Medulla oblongata (tissue), 1 donor: ENCODE results near the gene PPP1R3G.
A peak's percentile ranks its signal among the peaks of the same experiment; 100 is the strongest.

ENCODE experiments used
- DNase-seq: peaks from one replicate; pipeline ENCODE4 v3.0.0-alpha.2; 2015; ENCODE audit errors: extremely low spot score

The PPP1R3G gene

DNA sequence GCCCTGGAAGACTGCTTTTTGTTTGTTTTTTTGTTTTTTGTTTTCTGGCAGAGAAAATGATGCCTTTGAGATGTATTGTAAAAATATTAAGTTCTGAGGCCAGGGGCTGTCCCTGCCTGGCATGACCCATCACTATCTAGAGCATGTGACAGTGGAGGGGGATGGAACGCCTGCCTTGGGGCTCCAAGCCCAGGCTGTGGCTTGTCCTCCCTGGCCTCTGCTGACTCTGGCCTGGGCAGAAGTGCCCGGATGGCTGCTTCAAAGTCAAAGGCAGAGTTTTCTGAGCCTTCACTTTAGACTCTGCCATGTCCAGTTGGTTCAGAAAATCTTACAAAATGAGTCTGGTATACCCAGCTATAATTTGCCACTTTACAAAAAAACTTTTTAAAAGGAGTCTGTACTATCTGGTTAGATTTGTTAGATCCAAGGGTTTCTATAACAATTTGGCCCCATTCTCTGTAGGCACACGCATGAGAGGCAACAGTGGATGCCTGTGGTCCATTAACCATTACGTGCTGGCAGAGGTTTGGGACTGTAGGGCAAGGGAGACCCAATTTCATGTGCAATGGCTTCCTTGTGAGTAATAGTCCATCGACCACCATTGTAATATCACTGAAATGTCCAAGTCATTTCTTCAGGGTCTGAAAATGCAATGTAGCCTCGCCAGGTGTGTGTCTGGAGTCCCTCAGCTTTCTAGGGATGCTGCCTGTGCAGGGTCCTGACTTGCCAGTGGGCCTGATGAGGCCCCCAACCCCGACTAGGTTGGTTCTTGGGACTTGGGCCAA is 8.3 kb downstream of the PPP1R3G start:
- peak; percentile 31 for DNase-seq

DNA sequence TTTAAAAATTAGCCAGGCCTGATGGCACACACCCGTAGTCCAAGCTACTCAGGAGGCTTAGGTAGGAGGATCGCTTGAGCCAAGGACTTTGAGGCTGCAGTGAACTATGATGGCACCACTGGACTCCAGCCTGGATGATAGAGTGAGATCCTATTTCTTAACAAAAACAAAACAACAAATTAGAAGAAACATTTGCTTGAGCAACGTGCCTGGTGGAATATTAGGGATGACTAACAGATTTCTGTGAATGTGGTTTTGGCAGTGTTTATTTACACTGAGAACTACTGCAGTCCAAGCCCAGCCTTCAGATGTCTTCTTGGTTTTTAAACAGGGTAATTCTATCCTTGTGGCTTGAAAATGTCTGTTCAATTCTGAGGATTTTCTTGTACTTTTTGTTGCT is 9.2 kb downstream of the PPP1R3G start:
- no peak for DNase-seq

- DNase-seq = no peak
Measured at GRCh38 chr6:5095236-5095635, 10.1 kb downstream of the PPP1R3G start.

GRCh38 chr6:5096482-5096881 is 11.3 kb downstream of the PPP1R3G start:
- DNase-seq = no peak

DNA sequence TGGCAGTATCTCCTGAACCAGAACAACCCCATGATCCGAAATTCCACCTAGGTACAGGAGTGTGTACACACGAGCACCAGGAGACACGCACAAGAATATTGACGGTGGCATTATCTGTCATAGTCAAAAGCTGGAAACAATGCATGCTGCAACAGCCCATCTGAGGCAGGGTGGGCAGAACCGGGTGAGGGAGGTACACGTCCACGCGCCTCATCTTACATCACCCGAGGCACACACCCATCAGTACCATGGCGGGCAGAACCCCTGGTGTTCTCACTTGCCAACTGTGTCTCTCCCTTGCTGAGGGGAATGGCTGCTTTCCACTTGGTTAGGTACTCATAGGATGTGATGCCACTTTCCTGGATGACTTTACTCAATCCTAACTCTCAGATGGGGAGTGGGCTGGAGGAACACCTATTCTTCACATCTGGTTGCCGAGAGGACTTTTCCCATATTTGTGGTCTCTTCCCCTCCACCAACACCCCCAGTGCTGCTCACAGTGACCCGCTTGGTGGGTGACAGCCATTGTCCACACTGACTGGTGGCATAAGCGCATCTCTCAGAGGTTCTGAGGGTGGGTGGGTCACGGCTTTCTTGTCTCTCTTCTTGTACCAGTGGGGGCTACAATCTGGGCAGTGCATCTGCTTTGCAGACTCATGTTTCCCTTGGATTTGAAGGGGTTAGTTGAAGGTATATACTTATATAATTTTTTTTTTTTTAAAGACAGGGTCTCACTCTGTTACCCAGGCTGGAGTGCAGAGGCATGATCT is 13.5 kb downstream of the PPP1R3G start:
- DNase-seq = no peak

DNA sequence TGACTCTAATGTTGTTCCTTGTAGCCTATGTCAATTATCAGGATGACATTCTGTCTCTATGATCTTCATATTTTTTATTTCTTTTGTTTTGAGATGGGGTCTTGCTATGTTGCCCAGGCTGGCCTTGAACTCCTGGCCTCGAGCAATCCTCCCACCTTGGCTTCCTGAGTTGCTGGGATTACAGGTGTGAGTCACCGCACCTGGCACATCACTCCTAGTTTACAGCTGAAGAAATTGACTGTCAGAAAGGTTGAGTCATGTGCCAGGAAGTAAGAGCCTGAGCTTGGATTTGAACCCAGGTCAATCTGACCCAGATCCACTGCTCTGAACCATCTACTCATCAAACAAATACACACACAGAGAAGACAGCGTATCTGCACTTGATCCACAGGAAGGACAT is 14.4 kb downstream of the PPP1R3G start:
- no peak for DNase-seq

GRCh38 chr6:5100806-5101205 is 15.7 kb downstream of the PPP1R3G start:
- DNase-seq = no peak

- DNase-seq = no peak
Measured at GRCh38 chr6:5102267-5102970, 17.3 kb downstream of the PPP1R3G start.

DNA sequence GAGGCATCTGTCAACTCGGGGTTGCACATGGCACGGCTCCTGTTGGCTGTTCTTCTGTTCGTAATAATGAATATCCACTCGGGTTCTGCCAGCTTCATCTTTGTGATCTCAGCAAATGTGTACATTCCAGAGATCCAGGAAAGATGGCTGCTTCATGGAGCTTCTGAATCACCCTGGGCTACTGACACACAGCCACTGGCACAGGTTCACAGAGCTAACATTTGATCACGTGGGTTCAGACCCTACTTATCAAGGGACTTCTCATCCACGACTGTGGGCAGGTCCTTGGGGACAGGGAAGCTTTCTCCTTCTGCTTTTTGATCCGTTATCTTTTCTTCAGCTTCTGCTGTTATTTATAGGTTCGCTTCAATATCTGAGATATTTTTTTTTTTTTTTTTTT is 18.1 kb downstream of the PPP1R3G start:
- DNase-seq = no peak

- no peak for DNase-seq
Measured at GRCh38 chr6:5104667-5105066, 19.5 kb downstream of the PPP1R3G start.

GRCh38 chr6:5105146-5105545 is 20.0 kb downstream of the PPP1R3G start:
- DNase-seq = no peak

GRCh38 chr6:5107341-5107740 is 22.2 kb downstream of the PPP1R3G start:
- DNase-seq = no peak

DNA sequence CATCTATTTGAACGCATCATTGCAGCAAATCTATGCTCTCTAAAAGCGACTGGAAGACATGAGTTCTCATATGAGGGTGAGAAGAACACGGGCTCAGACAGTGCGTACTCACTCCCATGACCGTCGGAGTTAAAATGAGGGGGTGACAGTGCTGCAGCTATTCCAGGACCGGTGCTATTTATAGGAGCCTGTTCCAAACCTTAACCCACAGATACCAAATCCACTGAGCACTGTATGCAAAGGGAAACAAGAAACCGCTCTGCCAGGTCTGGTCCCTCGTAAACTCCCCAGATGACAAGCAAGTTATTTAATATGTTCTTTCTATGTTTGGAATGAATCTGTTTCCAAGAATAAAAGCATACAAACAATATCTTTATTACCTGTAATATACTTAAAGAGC is 22.9 kb downstream of the PPP1R3G start:
- no peak for DNase-seq

DNA sequence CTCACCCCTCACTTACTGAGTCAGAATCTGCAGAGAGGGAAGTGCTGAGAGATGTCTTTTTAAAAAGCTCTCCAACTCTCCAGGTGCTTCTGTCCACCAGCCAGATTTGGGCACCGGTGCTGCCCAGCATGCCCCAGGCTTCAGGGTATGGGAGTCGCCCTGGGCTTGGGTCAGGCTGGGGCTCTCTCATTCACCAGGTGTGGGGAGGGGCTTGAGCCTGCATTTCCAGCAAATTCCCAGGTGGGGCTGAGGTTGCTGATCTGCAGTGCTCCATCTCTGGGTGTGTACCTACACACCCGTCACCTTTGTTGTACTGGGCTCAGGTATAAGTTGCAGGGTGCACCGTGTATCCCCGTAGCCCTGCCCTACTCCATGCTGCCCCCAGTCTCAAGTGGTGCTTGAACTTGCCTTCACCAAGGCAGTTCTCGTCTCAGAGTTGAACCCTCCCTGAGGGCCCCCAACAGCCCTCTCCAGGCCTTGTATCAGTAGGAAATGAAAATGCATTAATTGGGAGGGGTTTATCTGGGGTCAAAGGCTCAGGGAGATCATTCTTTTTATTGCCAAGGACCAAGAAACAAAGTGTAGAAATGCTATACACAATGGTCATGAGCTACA is 23.5 kb downstream of the PPP1R3G start:
- no peak for DNase-seq

DNA sequence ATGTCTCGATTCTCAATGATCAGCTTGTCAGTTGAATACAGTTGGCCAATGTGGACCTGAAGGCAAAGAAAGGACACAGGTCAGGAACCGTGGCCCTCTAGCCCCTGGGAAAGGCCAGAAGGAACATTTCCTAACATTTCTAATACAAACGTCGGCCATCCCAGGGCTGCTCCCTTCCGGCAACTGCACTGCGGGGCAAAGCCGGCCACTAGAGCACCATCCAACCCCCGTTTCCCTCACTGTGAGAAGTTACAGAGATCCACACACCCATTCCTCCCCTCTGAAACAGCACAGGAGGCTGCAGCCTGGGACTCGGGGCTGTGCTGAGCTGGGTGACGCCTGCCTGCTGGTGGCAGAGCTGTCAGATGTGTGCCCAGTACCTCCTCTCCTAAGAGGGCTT is 24.3 kb downstream of the PPP1R3G start:
- DNase-seq = no peak

DNA sequence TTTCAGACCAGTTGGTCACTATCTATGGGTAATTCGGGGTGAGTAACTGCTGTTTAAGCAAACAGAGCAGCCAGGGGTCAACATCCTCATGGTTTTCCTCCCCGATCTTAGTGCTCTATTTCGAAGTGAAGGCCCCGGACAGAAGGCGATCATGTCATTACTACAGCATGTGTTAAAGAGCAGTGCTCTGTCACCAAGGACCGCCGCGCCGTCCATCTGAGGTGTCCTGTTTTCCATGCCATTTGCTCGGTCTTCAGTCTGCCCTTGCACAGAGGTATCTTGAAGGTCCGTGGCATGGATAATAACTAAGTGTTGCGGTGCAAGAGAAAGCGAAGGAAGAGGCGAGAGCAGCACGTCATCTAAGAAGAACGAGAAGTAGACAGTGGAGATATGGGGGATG is 25.1 kb downstream of the PPP1R3G start:
- DNase-seq = no peak

DNA sequence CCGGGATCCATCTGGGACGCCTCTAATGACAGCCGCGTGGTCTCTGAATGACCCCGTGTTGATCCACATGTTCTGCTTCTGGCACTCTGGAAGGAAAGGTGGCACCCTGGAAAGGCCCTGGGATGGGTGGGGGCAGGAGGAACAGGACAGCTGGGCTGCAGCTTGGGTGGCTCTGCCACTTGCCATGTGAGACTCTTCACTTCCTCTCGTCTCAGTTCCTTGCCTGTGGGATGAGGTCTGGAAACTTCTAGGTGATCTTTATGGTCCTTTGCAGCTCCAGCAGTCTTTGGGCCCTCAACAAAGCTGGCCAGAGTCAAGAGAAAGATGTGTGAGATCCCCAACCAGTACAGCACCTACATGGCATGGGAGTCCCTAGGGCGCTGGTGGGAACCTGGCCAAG is 26.5 kb downstream of the PPP1R3G start:
- DNase-seq = no peak

DNA sequence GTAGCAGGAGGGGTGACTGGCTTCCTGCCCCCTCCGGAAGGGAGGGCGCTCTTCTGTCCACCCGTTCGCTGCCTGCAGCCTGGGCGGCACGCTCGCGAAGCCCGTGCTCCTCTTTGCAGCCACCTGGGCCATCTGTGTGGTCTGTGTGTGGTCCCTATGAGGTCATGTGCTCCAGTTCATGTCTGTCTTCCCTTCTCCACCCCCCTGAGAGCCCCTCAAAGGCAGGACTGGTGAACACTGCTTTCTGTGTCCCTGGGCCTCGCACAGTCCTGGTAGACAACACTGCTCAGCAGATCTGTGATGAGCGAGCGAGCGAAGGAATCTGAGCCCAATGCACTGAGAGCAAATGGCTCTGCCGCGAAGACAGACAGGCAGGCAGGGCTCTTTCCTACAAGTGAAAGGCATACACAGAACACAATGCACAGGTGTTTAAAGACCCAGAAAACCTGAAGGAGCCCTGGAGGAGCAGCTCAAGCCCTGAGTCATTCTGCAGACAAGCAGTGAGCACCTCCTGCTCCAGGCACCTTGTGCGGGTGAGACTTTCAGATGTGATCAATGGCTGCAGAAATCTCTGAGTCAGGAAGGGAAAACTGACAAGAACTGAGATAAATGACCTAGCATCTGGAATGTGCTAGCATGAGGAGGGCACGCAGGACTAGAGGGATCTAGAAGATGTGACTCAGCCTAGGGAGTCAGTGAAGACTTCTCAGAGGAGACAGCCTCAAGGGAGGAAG is 27.1 kb downstream of the PPP1R3G start:
- DNase-seq = no peak

GRCh38 chr6:5113096-5113495 is 28.0 kb downstream of the PPP1R3G start:
- DNase-seq = no peak

DNA sequence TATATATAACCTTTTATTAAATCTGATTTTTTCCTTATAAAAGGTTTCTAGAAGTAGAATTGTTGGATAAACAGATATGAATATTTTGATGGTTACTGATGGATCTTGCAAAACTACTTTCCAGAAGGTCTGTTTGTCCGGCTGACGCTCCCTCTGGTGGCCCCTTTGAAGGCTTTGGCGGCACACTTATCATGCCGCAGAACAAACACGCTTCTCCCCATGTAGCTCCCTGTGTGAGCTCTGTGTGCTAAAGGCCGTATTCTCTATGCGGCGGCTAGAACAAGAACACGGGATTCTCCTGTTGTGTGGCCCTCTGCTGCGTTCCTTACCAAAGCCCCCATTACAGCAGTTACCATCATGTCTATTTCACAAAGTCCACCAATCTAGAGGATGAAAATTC is 30.0 kb downstream of the PPP1R3G start:
- no peak for DNase-seq

DNA sequence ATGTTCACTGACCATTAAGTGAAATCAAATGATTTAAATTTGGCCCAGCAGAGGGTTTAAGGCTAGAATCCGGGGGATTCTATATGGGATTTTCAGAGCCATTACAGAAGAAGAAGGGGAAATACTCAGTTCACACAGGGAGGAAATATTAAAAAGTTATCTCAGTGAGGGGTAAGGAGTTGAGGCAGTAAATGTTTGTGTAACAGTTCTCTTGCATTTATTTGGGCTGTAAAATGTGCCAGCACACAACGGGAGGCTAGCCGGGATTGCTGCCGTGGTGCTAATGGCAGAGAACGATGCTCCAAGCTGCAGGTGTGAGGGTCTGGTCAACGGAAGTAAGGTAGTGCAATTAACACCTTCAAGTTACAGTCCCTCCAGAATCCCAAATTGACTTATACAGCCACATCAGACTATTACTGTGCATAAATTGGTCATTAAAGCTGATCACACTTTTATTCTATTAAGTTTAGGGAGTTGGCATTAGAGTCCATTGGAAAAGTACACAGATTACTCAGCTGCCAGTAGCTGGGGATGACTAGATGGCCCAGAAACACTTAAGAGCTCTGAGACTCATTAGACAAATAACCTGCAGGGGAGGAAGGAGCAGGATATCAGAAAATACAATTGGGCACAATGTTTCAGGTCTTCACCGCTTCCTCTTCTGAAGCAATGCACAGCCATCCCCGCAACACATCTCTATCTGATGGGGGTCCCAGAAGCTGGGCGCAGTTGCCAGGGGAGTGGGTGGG is 31.3 kb downstream of the PPP1R3G start:
- no peak for DNase-seq
